GM19035 (cell line): ENCODE results near the gene SPOCK1.
"Not testable (repeated sequence)": the region's sequence is repeated elsewhere in the genome, so short reads cannot be mapped to it uniquely, and the experiment has no call there.

Experiments used
- ATAC-seq: cut with Tn5 transposase; IDR thresholded peaks from one replicate; pipeline ENCODE4 v1.9.1; 2021; ENCODE audit not compliant: unreplicated experiment

Gene SPOCK1

DNA sequence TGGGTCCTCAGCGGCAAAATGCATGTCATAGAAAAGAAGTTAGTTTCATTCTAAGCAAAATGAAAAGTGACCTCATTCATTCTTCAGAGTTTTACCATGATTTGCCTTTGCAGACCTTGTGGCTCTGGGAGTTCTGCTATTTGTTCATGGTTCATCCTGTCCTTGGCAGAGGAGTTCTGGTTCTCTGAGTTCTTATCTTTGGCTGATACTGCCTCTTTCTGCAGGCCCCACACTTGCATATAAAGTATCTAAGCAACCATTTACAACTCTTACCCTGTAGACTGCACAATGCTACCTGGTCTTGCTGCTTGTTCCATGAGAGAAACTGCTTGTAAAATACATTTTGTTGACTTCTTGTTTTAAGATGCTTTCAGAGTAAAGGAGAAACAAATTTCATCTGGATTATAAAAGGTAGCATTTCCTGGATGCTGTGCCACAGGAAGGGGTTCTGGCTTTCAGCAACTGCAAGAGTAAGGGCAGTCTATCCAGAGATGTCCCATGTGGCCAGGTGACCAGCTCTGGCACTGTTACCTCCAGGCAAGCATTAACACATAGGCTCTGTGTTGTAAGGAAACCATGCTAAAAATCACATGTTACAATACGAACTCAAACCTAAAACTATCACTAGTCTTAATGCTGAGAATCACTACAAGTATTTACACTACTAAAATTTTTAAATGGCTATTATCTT lies 513.2 kb downstream of the SPOCK1 start:
- no peak for ATAC-seq

DNA sequence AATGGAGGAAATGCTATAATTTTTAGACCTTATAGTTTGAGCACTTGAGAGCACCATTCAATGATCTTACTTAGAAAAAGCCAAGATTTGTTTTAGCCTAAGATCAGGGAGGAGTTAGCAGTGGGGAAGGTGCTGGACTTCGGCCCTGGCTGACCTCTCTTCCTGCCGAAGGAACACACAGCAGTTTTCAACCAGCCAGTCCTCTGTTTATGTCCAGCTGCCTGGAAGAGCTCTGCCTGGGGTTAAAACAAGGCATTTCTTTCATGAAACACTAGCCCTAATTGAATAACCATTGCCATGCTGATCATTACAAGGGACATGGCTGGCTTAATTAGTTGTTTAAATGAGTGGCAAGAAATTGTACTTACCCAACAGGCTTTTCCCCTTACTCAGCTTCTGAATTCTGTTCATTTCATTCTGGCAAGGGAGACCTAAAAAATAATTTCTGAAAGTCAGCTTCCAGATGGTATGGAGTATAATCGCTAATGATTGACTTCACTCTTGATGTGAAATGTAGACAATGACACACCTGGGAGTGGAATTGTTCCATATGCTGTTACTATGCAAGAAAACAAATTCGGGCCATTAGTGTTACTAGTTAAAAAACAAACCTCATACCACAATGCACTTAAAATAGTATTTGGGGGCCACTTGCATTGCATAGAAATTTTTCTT lies 514.2 kb downstream of the SPOCK1 start:
- ATAC-seq: no peak

- no peak for ATAC-seq
Observed at GRCh38 chr5:136981936-136982335, 517.2 kb downstream of the SPOCK1 start.

- ATAC-seq: no peak
Observed at GRCh38 chr5:136979131-136979530, 520.0 kb downstream of the SPOCK1 start.

GRCh38 chr5:136963504-136963903 lies 535.6 kb downstream of the SPOCK1 start:
- ATAC-seq: no peak

DNA sequence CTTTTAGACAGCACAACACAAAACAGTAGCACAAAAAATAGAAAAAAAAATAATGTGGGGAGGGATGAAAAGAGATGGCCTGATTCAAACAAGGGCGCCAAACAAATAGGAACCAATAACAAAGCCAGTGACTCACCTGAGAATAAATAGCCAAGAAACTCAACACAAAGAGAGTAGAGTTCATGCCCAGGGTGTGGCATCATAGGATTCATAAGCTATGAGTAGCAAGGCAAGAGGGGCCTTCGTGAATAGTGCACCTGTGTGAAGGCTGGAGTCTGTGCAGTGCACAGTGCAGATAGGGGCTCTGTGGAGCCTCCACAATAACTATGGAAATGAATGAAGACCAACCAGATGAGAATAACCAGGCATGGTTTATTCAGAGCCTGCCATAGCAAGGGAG lies 541.7 kb downstream of the SPOCK1 start:
- ATAC-seq: no peak

DNA sequence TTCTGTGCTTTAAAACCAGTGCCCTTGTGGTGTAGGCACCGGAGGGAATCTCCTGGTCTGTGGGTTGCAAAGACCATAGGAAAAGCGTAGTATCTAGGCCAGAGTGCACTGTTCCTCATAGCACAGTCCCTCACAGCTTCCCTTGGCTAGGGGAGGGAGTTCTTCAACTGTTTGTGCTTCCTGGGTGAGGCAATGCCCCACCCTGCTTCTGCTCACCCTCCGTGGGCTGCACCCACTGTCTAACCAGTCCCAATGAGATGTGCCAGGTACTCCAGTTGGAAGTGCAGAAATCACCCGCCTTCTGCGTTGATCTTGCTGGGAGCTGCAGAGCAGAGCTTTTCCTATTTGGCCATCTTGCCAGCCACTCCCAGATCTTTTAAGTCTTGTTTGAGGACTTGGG lies 545.0 kb downstream of the SPOCK1 start:
- ATAC-seq: not testable (repeated sequence)

DNA sequence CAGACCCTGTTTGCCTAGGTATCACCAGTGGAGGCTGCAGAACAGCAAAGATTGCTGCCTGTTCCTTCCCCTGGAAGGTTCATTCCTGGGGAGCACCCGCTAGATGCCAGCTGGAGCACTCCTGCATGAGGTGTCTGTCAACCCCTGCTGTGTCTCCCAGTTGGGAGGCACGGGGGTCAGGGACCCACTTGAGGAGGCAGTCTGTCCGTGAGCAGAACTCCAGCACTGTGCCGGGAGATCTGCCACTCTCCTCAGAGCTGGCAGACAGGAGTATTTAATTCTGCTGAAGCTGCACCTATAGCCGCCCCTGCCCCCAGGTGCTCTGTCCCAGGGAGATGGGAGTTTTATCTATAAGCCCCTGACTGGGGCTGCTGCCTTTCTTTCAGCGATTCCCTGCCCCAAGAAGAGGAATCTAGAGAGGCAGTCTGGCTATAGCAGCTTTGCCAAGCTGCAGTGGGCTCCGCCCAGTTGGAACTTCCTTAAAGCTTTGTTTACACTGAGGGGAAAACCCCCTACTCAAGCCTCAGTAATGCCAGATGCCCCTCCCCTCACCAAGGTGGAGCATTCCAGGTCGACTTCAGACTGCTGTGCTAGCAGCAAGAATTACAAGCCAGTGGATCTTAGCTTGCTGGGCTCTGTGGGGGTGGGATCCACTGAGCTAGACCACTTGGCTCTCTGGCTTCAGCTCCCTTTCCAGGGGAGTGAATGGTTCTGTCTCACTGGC lies 545.6 kb downstream of the SPOCK1 start:
- not testable (repeated sequence) for ATAC-seq

DNA sequence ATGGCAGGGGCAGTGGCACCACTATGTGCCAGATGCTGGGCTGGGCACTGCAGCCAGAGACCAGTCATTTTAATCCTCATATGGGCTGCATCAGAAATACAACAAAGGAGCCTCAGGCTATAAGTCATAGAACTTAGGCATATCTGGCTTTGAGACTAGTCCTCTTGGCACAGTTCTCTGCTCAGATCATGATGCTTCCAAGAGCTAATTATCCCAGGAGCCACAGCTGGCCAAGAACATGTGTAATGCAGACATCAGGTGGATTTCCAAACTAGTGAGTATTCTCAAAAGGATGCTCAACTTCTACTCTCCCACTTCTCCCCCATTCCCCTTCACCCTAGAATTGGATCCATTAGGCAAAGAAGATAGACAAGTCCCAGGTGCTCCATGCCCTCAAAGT lies 571.6 kb downstream of the SPOCK1 start:
- no peak for ATAC-seq

- no peak for ATAC-seq
Observed at GRCh38 chr5:136926073-136926472, 573.1 kb downstream of the SPOCK1 start.
